ENCODE measurements around the gene CYP19A1. TPM values are rescaled to one million over a fixed set of nuclear protein-coding genes. Genes with fewer than 3 reads are reported as not detected.

Gene CYP19A1
- not detected in 2 replicates for total RNA-seq

GRCh38 chr15:51338496-51338895 lies at the start of gene CYP19A1:
TSS of gene CYP19A1 (minus strand) at chr15:51338596. CDS start at chr15:51242912, 95,684 bp downstream.

GRCh38 chr15:51341366-51342226 lies 3.2 kb upstream of the CYP19A1 start, which contains the start of gene GLDN:
TSS of gene GLDN (plus strand) at chr15:51341655. CDS start at chr15:51341685, 30 bp downstream.

Other genes with a start within 250 kb of the CYP19A1 start
- gene TNFAIP8L3, start 243.7 kb downstream of the CYP19A1 start, total RNA-seq: 44.4 and 48.0 TPM in 2 replicates
- not detected in 2 replicates for gene GLDN, start 3.1 kb upstream of the CYP19A1 start, total RNA-seq